Astrocyte (in vitro differentiated cells and primary cell): Measurements from ENCODE around the gene PRDM11. TPM values are rescaled to one million over a fixed set of nuclear protein-coding genes. Genes with fewer than 3 reads are reported as not detected.

Source experiments
- DNase-seq: peaks from one replicate; pipeline ENCODE4 v3.0.0-alpha.2; 2010; ENCODE audit warnings: low read depth
- FAIRE-seq: peaks from 2 replicates; lab custom pipeline; 2011; peaks lifted over from hg19 to GRCh38; lab: Jason Lieb, UNC
- H2AFZ ChIP-seq: 2 replicates; pipeline ENCODE4 v1.6.0; 2012; ENCODE audit warnings: low read depth, low read length, inconsistent platforms
- H3K27ac ChIP-seq: 2 replicates; pipeline ENCODE4 v1.5.1; 2011; ENCODE audit warnings: low read depth, low read length, inconsistent platforms
- H3K27me3 ChIP-seq: 2 replicates; pipeline ENCODE4 v1.6.0; 2011; ENCODE audit warnings: low read length, inconsistent platforms; ENCODE audit not compliant: insufficient read depth
- H3K36me3 ChIP-seq: 2 replicates; pipeline ENCODE4 v1.5.1; 2011; ENCODE audit warnings: low read length, inconsistent platforms; ENCODE audit not compliant: insufficient read depth
- H3K4me1 ChIP-seq: 2 replicates; pipeline ENCODE4 v1.5.1; 2011; ENCODE audit warnings: low read length, inconsistent platforms; ENCODE audit not compliant: insufficient read depth
- H3K4me2 ChIP-seq: 2 replicates; pipeline ENCODE4 v1.6.0; 2012; ENCODE audit warnings: low read length, inconsistent platforms
- H3K4me3 ChIP-seq: 2 replicates; pipeline ENCODE4 v1.5.1; 2011; ENCODE audit warnings: low read depth, mild to moderate bottlenecking, low read length, inconsistent platforms; ENCODE audit not compliant: insufficient read depth
- H3K79me2 ChIP-seq: 2 replicates; pipeline ENCODE4 v1.6.0; 2012; ENCODE audit warnings: mild to moderate bottlenecking, low read length, inconsistent platforms; ENCODE audit not compliant: insufficient read depth
- H3K9ac ChIP-seq: 2 replicates; pipeline ENCODE4 v1.6.0; 2012; ENCODE audit warnings: mild to moderate bottlenecking, low read length, inconsistent platforms
- H3K9me3 ChIP-seq: 2 replicates; pipeline ENCODE4 v1.5.1; 2012; ENCODE audit warnings: low read depth, mild to moderate bottlenecking, low read length, inconsistent platforms; ENCODE audit not compliant: insufficient read depth
- H4K20me1 ChIP-seq: 2 replicates; pipeline ENCODE4 v1.6.0; 2012; ENCODE audit warnings: low read length, inconsistent platforms; ENCODE audit not compliant: insufficient read depth
- H3K27ac Mint-ChIP-seq: one replicate; pipeline ENCODE4 v1.8.0; 2021; ENCODE audit warnings: mild to moderate bottlenecking, mixed read lengths; ENCODE audit not compliant: unreplicated experiment
- H3K27me3 Mint-ChIP-seq: one replicate; pipeline ENCODE4 v1.8.0; 2021; ENCODE audit warnings: low read depth, mixed read lengths; ENCODE audit not compliant: unreplicated experiment
- H3K36me3 Mint-ChIP-seq: one replicate; pipeline ENCODE4 v1.8.0; 2021; ENCODE audit warnings: low read depth, mixed read lengths; ENCODE audit not compliant: unreplicated experiment
- H3K4me1 Mint-ChIP-seq: one replicate; pipeline ENCODE4 v1.8.0; 2021; ENCODE audit warnings: low read depth, mixed read lengths; ENCODE audit not compliant: unreplicated experiment
- H3K4me3 Mint-ChIP-seq: one replicate; pipeline ENCODE4 v1.8.0; 2021; ENCODE audit warnings: mild to moderate bottlenecking, moderate library complexity, mixed read lengths; ENCODE audit not compliant: unreplicated experiment
- H3K9me3 Mint-ChIP-seq: one replicate; pipeline ENCODE4 v1.8.0; 2021; ENCODE audit warnings: mild to moderate bottlenecking, mixed read lengths; ENCODE audit not compliant: unreplicated experiment
- EZH2 ChIP-seq: IDR thresholded peaks from 2 replicates; pipeline ENCODE4 v1.6.1; 2012; ENCODE audit warnings: mild to moderate bottlenecking, low read length, inconsistent platforms; ENCODE audit not compliant: insufficient read depth
- total RNA-seq: library from RNA; stranded (reverse); gene quantifications from 2 replicates; pipeline ENCODE4 v1.2.1, GENCODE V29; 2021
- TF ChIP-seq, protein P1 (sequence below): IDR thresholded peaks from 2 replicates; pipeline ENCODE4 v1.5.1; 2011; ENCODE audit warnings: low read depth, mild to moderate bottlenecking, inconsistent platforms, low read length, moderate library complexity; ENCODE audit not compliant: insufficient read depth

The PRDM11 gene
- total RNA-seq, 1 donor from 2014 or later, result 9.1 TPM

DNA sequence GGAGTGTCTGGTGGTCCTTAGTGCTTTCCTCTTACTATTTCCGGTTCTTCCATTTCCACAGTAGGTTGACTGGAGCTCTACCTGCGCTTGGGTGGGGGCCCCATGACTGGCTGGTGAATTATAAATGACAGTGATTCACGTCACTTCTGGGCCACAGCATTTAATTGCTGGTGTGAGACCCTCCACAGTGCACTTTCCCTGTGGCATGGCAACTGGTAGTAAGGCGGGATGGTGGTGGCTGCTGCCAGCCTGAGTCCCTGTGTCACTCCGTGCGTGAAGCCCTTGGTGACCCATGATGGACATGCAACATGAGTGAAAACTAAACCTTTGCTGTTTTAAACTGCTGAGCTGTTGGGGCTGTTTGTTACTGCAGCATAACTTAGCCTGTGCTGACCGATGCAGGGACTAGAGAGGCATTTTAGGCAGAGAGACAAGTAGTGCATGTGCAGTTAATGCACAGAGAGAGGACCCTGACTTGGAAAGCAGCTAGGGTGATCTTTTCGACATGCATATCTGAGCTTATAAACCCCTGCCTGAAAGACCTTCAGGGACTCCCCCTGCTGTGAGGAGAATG, 3.1 kb downstream of the PRDM11 start:
- H3K9me3 Mint-ChIP-seq, result no peaks in the 10 kb centered on the region
- no peak for FAIRE-seq
- H3K27me3 Mint-ChIP-seq, result peaks cover 5% of the 10 kb centered on the region
- H3K36me3 Mint-ChIP-seq, result peaks cover 2% of the 10 kb centered on the region
- no peak overlapping the region for H3K27ac Mint-ChIP-seq
- no peak overlapping the region for H3K4me3 Mint-ChIP-seq
- Histone ChIP-seq H3K79me2 (peaks cover 37% of the 10 kb centered on the region), H3K27me3 (peaks cover 4% of the 10 kb centered on the region), H3K4me1 (peaks cover 16% of the 10 kb centered on the region), H3K9ac (no peak overlapping the region), H2AFZ (no peak overlapping the region), H3K9me3 (no peaks in the 10 kb centered on the region), H3K27ac (no peak overlapping the region), H3K4me3 (no peak overlapping the region), H3K4me2 (no peak overlapping the region), H3K36me3 (no peaks in the 10 kb centered on the region), H4K20me1 (peaks cover 42% of the 10 kb centered on the region)
- H3K4me1 Mint-ChIP-seq, result peaks cover 13% of the 10 kb centered on the region
- no peak for DNase-seq
- TF ChIP-seq EZH2, result no peak
- TF ChIP-seq, protein P1, sequence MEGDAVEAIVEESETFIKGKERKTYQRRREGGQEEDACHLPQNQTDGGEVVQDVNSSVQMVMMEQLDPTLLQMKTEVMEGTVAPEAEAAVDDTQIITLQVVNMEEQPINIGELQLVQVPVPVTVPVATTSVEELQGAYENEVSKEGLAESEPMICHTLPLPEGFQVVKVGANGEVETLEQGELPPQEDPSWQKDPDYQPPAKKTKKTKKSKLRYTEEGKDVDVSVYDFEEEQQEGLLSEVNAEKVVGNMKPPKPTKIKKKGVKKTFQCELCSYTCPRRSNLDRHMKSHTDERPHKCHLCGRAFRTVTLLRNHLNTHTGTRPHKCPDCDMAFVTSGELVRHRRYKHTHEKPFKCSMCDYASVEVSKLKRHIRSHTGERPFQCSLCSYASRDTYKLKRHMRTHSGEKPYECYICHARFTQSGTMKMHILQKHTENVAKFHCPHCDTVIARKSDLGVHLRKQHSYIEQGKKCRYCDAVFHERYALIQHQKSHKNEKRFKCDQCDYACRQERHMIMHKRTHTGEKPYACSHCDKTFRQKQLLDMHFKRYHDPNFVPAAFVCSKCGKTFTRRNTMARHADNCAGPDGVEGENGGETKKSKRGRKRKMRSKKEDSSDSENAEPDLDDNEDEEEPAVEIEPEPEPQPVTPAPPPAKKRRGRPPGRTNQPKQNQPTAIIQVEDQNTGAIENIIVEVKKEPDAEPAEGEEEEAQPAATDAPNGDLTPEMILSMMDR, result no peak

DNA sequence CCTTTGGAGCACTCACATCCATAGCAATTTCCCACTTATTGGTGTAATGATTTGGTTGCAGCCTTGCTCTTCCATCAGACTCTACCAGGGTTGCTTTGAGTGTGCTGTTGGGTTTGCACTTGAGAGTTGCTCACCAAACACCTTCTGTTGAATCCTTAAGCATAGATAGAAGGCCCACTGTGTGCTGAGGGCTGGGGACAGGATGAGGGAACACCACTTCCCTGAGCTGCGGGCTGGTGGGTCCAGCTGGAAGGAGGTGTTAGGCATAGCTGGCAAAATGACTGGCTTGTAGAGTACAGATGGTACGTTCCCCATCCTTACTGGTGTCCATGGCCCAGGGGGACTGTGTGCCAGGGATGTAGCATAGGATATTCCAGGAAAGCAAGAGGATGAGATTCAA, 3.9 kb downstream of the PRDM11 start:
- peaks cover under 1% of the 10 kb centered on the region for H3K27me3 ChIP-seq
- H3K9ac ChIP-seq, result no peak overlapping the region
- H3K4me3 ChIP-seq, result no peak overlapping the region
- no peak overlapping the region for H2AFZ ChIP-seq
- H3K9me3 Mint-ChIP-seq, result no peaks in the 10 kb centered on the region
- no peaks in the 10 kb centered on the region for H3K36me3 ChIP-seq
- peaks cover 15% of the 10 kb centered on the region for H3K4me1 ChIP-seq
- peaks cover 13% of the 10 kb centered on the region for H3K4me1 Mint-ChIP-seq
- H3K27me3 Mint-ChIP-seq, result peaks cover 3% of the 10 kb centered on the region
- peaks cover 2% of the 10 kb centered on the region for H3K36me3 Mint-ChIP-seq
- H3K27ac ChIP-seq, result no peak overlapping the region
- peaks cover 50% of the 10 kb centered on the region for H4K20me1 ChIP-seq
- peak overlapping the region; percentile 20 for H3K27ac Mint-ChIP-seq
- no peak for FAIRE-seq
- H3K4me2 ChIP-seq, result no peak overlapping the region
- DNase-seq, result no peak
- no peaks in the 10 kb centered on the region for H3K9me3 ChIP-seq
- peaks cover 37% of the 10 kb centered on the region for H3K79me2 ChIP-seq
- H3K4me3 Mint-ChIP-seq, result no peak overlapping the region
- no peak for TF ChIP-seq EZH2
- TF ChIP-seq, protein P1, result no peak

DNA sequence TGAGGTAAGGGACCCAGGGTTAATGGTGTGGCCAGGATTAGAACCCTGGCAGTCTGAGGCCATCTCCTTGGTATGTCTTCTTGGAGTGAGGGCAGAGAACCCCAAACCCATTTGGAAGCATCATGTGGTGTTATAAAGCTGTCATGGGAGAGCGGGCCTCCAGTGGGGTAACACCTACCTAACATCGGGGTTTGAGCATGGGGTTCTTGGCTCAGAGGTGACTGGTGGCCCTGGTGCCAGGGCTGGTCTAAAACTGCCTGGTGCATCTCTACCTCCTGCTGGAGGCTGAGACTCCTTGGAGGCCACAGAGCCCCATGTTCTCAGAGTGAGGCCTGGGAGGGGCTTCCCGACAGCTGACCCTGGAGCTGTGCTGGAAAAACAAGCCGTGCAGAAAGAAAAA, 4.5 kb downstream of the PRDM11 start:
- Mint-ChIP-seq H3K4me1 (peaks cover 10% of the 10 kb centered on the region), H3K27ac (no peak overlapping the region), H3K36me3 (peaks cover 2% of the 10 kb centered on the region), H3K4me3 (no peak overlapping the region), H3K27me3 (peaks cover 3% of the 10 kb centered on the region), H3K9me3 (no peaks in the 10 kb centered on the region)
- Histone ChIP-seq H3K36me3 (no peaks in the 10 kb centered on the region), H3K4me1 (peaks cover 9% of the 10 kb centered on the region), H2AFZ (no peak overlapping the region), H3K27ac (no peak overlapping the region), H3K4me3 (no peak overlapping the region), H3K27me3 (no peaks in the 10 kb centered on the region), H3K79me2 (peaks cover 37% of the 10 kb centered on the region), H3K9ac (no peak overlapping the region), H3K9me3 (no peaks in the 10 kb centered on the region), H4K20me1 (peaks cover 56% of the 10 kb centered on the region), H3K4me2 (no peak overlapping the region)
- FAIRE-seq (no peak), DNase-seq (no peak)
- TF ChIP-seq, protein P1, result no peak
